K562 (cell line): ENCODE data around the gene TMTC4. TPM values are rescaled to one million over a fixed set of nuclear protein-coding genes. Genes with fewer than 3 reads are reported as not detected.

Source experiments
- ATAC-seq: fragments of 200-7000 bp; cut with Tn5 transposase; 3 replicates; pipeline ENCODE4 v1.9.1; 2020; ENCODE audit warnings: moderate library complexity
- BruUV-seq: library from RNA; stranded (reverse); fragments of 400-500 nt; replicated peaks from 2 replicates; lab custom pipeline; 2021; lab: Mats Ljungman, UMichigan
- CTCF ChIA-PET: fragments of 300-600 bp; formaldehyde crosslinking; extraction: SDS; loops from one replicate; lab custom pipeline; 2021; ENCODE audit warnings: low intra/inter-chr PET ratio; lab: Yijun Ruan, JAX
- POLR2A ChIA-PET: fragments of 300-600, 350-650 bp; sonication (Branson Sonifier 250); formaldehyde crosslinking; extraction: SDS; loops from one replicate; lab custom pipeline; 2021; ENCODE audit warnings: antibody characterized with exemption, inconsistent platforms; lab: Yijun Ruan, JAX
- DNase-seq, 4 experiments: peaks; one replicate each; pipeline versions ENCODE4 v3.0.0 to v3.0.0-alpha.2; 2011 to 2018; ENCODE audit warnings: low spot score in 3 of 4, mixed read lengths in 3 of 4; ENCODE audit errors: extremely low read depth in 1 of 4
- FAIRE-seq: peaks from 2 replicates; lab custom pipeline; 2011; peaks lifted over from hg19 to GRCh38; lab: Jason Lieb, UNC
- H2AFZ ChIP-seq: 2 replicates; pipeline ENCODE4 v1.6.0; 2011; ENCODE audit warnings: low read depth, low read length, control low read depth, inconsistent platforms
- H3K27ac ChIP-seq: fragments of 200-600 bp; 3 replicates; pipeline ENCODE4 v1.8.0; 2011; ENCODE audit warnings: low read depth, mild to moderate bottlenecking, control low read depth, inconsistent platforms, low read length, moderate library complexity, mixed read lengths; ENCODE audit errors: extremely low read depth
- H3K27me3 ChIP-seq, 2 experiments: fragments of 300-600 bp in 1 of 2; 2 replicates in 1 of 2; 3 replicates in 1 of 2; pipeline versions ENCODE4 v1.6.0 to v1.8.0; 2011; ENCODE audit warnings: inconsistent platforms in 2 of 2, low read length in 2 of 2, mild to moderate bottlenecking in 1 of 2, mixed read lengths in 1 of 2, moderate library complexity in 1 of 2; ENCODE audit not compliant: control insufficient read depth in 2 of 2, insufficient read depth in 2 of 2
- H3K36me3 ChIP-seq: fragments of 300-600 bp; 3 replicates; pipeline ENCODE4 v1.8.0; 2011; ENCODE audit warnings: mild to moderate bottlenecking, low read length, inconsistent platforms; ENCODE audit not compliant: control insufficient read depth, insufficient read depth
- H3K4me1 ChIP-seq, 2 experiments: fragments of 200-600 bp in 1 of 2; replicated peaks in 1 of 2; 2 replicates in 1 of 2; 3 replicates in 1 of 2; pipeline versions ENCODE4 v1.5.1 to v1.8.0; 2011; ENCODE audit warnings: inconsistent platforms in 2 of 2, low read length in 2 of 2, mild to moderate bottlenecking in 1 of 2, mixed read lengths in 1 of 2, moderate library complexity in 1 of 2; ENCODE audit not compliant: control insufficient read depth in 2 of 2, insufficient read depth in 2 of 2
- H3K4me2 ChIP-seq: 2 replicates; pipeline ENCODE4 v1.6.1; 2011; ENCODE audit warnings: low read length, control low read depth, inconsistent platforms, mixed read lengths; ENCODE audit not compliant: insufficient read depth
- H3K4me3 ChIP-seq: fragments of 200-600 bp; sonication (generic), shearing (Covaris generic); 2 replicates; pipeline ENCODE4 v1.5.1; 2016; ENCODE audit warnings: control low read depth, inconsistent platforms
- H3K79me2 ChIP-seq: fragments of 200-600 bp; 3 replicates; pipeline ENCODE4 v1.8.0; 2011; ENCODE audit warnings: low read length, inconsistent platforms; ENCODE audit not compliant: control insufficient read depth, insufficient read depth
- H3K9ac ChIP-seq, 2 experiments: 2 replicates each; pipeline versions ENCODE4 v1.6.0 to v1.6.1; 2011; ENCODE audit warnings: low read depth in 2 of 2, low read length in 2 of 2, control low read depth in 1 of 2, inconsistent platforms in 1 of 2, mild to moderate bottlenecking in 1 of 2, mixed read lengths in 1 of 2; ENCODE audit not compliant: insufficient read depth in 1 of 2
- H3K9me1 ChIP-seq: one replicate; pipeline ENCODE4 v1.6.0; 2011; ENCODE audit warnings: inconsistent platforms, mild to moderate bottlenecking, low read length, moderate library complexity; ENCODE audit not compliant: control insufficient read depth, insufficient read depth
- H3K9me3 ChIP-seq: replicated peaks from 2 replicates; pipeline ENCODE4 v1.5.1; 2011; ENCODE audit warnings: low read depth, low read length, inconsistent platforms; ENCODE audit not compliant: control insufficient read depth, insufficient read depth
- H4K20me1 ChIP-seq: replicated peaks from 2 replicates; pipeline ENCODE4 v1.6.1; 2011; ENCODE audit warnings: low read length, inconsistent platforms, mixed read lengths; ENCODE audit not compliant: control insufficient read depth, insufficient read depth
- EWSR1 ChIP-seq: fragments of 450-650 bp; IDR thresholded peaks from 2 replicates; pipeline ENCODE4 v1.6.1; 2018; ENCODE audit warnings: borderline replicate concordance, mild to moderate bottlenecking, low read depth, moderate library complexity; ENCODE audit not compliant: partially characterized antibody
- GATAD2A ChIP-seq: fragments of 450-650 bp; IDR thresholded peaks from 2 replicates; pipeline ENCODE4 v1.6.1; 2017
- LEF1 ChIP-seq: fragments of 450-650 bp; IDR thresholded peaks from 2 replicates; pipeline ENCODE4 v1.6.1; 2016; ENCODE audit warnings: mild to moderate bottlenecking
- POLR3G ChIP-seq: IDR thresholded peaks from 2 replicates; pipeline ENCODE4 v1.6.1; 2011; ENCODE audit not compliant: insufficient read length, insufficient replicate concordance; ENCODE audit errors: extremely low read depth
- RCOR1 ChIP-seq, 2 experiments: IDR thresholded peaks; 2 replicates each; pipeline ENCODE4 v1.6.1; 2012; ENCODE audit warnings: low read depth in 2 of 2, low read length in 2 of 2, borderline replicate concordance in 1 of 2, improper control_type of control experiment in 1 of 2
- SPI1 ChIP-seq: IDR thresholded peaks from 2 replicates; pipeline ENCODE4 v1.6.1; 2011; ENCODE audit warnings: low read depth, low read length, control low read depth, borderline replicate concordance
- ZNF707 ChIP-seq: fragments of 250-450 bp; sonication (Bioruptor Pico); conservative IDR thresholded peaks from 2 replicates; pipeline ENCODE4 v1.8.0; 2022; ENCODE audit warnings: inconsistent platforms, mild to moderate bottlenecking, moderate library complexity
- ZSCAN29 ChIP-seq: fragments of 450-650 bp; IDR thresholded peaks from 2 replicates; pipeline ENCODE4 v1.6.1; 2017
- WGBS: fragments of 100-300 bp; shearing (Covaris generic); methylation state at CpG from one replicate; pipeline ENCODE4 v1.1.6; 2016; ENCODE audit warnings: low coverage, mixed read lengths; ENCODE audit not compliant: insufficient coverage; ENCODE audit errors: missing lambda C conversion rate; 5-methylcytosine and 5-hydroxymethylcytosine counted together
- in situ Hi-C: fragments of 300-500 bp; cut with MboI; formaldehyde crosslinking; loops from 4 replicates; pipeline ENCODE4 v1.15.0; 2018; ENCODE audit warnings: inconsistent platforms, mixed read lengths
- intact Hi-C: fragments of 100-400 bp; cut with micrococcal nuclease; formaldehyde crosslinking; loops from 2 replicates; pipeline ENCODE4 v1.14.2; 2022
- polyA plus RNA-seq, 8 experiments: library from polyadenylated mRNA; depleted of rRNA in 4 of 8; stranded (reverse) in 5 of 8; unstranded in 3 of 8; fragments of >200 nt; fragmentation: Nextera tagmentation in 2 of 8; fragmentation: Illumina TruSeq in 1 of 8; extraction: Ambion mirVana in 2 of 8; extraction: Trizol in 1 of 8; gene quantifications; 2 replicates each; pipeline versions ENCODE4 v1.2.1 to v1.2.3, GENCODE V29; 2011 to 2014; ENCODE audit warnings: inconsistent platforms in 1 of 8, missing spikeins in 1 of 8
- total RNA-seq, 7 experiments: library from RNA; depleted of rRNA in 6 of 7; stranded (reverse); fragments of >200 nt in 6 of 7; fragmentation: Illumina TruSeq in 2 of 7; extraction: Trizol in 2 of 7; gene quantifications; 2 replicates each; pipeline versions ENCODE4 v1.2.1 to v1.2.3, GENCODE V29; 2011 to 2021; ENCODE audit warnings: low replicate concordance in 1 of 7

Gene TMTC4
- total and polyA plus RNA-seq, 9 of the 15 experiments (the other 6 are each of a cell fraction or from before 2014, with no cell fraction given), result 3.5 to 16.7 (median 11.8) TPM

DNA sequence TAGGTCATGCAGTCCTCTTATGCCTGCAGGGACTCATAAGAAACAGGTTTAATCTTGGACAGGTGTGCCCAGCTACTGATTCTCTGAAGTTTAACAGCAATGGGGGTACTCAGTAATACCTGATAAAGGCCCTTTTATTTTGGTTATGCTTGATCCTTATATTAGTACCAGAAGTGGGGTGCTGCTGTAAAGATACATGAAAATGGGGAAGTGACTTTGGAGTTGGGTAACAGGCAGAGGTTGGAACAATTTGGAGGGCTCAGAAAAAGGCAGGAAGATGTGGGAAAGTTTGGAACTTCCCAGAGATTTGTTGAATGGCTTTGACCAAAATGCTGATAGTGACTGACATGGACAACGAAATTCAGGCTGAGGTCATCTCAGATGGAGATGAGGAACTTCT, 14.6 kb upstream of the TMTC4 start:
- DNase-seq, result no peak
- H3K4me3 ChIP-seq, result no peak overlapping the region
- no peaks in the 10 kb centered on the region for H3K9me1 ChIP-seq
- H3K9me3 ChIP-seq, result no peaks in the 10 kb centered on the region; the same call in 1 of the 2 replicates
- POLR2A ChIA-PET, result interaction anchor here (1.5 kb wide), 1 partner anchor 14 kb away, joined by 3 read pairs; the partner anchor contains the start of gene TMTC4
- no peaks in the 10 kb centered on the region for H3K79me2 ChIP-seq
- no peak overlapping the region for H2AFZ ChIP-seq
- no peak for FAIRE-seq
- in situ Hi-C loops (no loop called here), intact Hi-C loops (no loop called here)
- no peaks in the 10 kb centered on the region for H3K27me3 ChIP-seq
- no peaks in the 10 kb centered on the region for H3K4me1 ChIP-seq
- no peak for ATAC-seq
- H3K36me3 ChIP-seq, result no peaks in the 10 kb centered on the region
- CTCF ChIA-PET, result no interaction called here
- H4K20me1 ChIP-seq, result no peaks in the 10 kb centered on the region
- 0% methylated on average over 1 of the region's 1 CpG for WGBS
- no peak overlapping the region for H3K4me2 ChIP-seq
- no peak overlapping the region for H3K27ac ChIP-seq
- TF ChIP-seq EWSR1 (no peak), LEF1 (no peak), POLR3G (no peak), RCOR1 (IDR thresholded peaks at IDR 0.05; ENCODE audit: borderline replicate concordance in 1 of 2, low read depth in 2 of 2, low read length in 2 of 2) (no peak), ZNF707 (peak; percentile 95), ZSCAN29 (no peak), SPI1 (peak; percentile 53; the same call in 1 of the 2 replicates), GATAD2A (no peak)
- no TSS peak for BruUV-seq
- no peak overlapping the region for H3K9ac ChIP-seq
